ENCODE measurements around the gene ZNF605. TPM values are rescaled to one million over a fixed set of nuclear protein-coding genes. Genes with fewer than 3 reads are reported as not detected.
A peak's percentile ranks its signal among the peaks of the same experiment; 100 is the strongest.
"Not testable (repeated sequence)": the region's sequence is repeated elsewhere in the genome, so short reads cannot be mapped to it uniquely, and the experiment has no call there.

Gene ZNF605
- total and polyA plus RNA-seq, 10 of the 15 experiments (the other 5 are each of a cell fraction or from before 2014, with no cell fraction given) = 0.95 to 4.8 (median 2.5) TPM

- TF ChIP-seq NFYB (IDR thresholded peaks at IDR 0.05; ENCODE audit: insufficient read depth, low read depth, low read length) (peak; percentile 97), CHD1 (IDR thresholded peaks at IDR 0.05; ENCODE audit: low read depth, low read length) (no peak), RUNX3 (IDR thresholded peaks at IDR 0.05; ENCODE audit: low read length) (no peak)
These were observed 47.7 kb downstream of the ZNF605 start (continued) for GRCh38 chr12:132908145-132909029.

DNA sequence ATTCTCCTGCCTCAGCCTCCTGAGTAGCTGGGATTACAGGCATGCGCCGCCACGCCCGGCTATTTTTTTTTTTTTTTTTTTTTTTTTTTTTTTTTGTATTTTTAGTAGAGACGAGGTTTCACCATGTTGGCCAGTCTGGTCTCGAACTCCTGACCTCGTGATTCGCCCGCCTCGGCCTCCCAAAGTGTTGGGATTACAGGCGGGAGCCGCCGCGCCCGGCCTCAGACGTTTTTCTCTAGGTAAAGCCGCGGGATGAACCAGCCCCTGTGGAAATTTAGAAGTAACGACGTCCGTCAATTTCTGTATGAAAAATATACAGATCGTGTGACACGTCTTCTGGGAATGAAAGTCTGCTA lies 48.3 kb downstream of the ZNF605 start:
- H3K27me3 ChIP-seq (replicated peaks in 1 of 2; ENCODE audit: control insufficient read depth in 2 of 2, insufficient read depth in 2 of 2, low read length in 1 of 2); H3K27ac ChIP-seq (ENCODE audit: control insufficient read depth, insufficient read depth); H3K4me1 ChIP-seq (ENCODE audit: control insufficient read depth, insufficient read depth, low read length); H3K9ac ChIP-seq (ENCODE audit: control insufficient read depth, insufficient read depth, low read length); SMC1A ChIA-PET (ENCODE audit: uncharacterized antibody, unreplicated experiment); H4K20me1 ChIP-seq (ENCODE audit: control insufficient read depth, insufficient read depth); H3K36me3 ChIP-seq (ENCODE audit: control insufficient read depth in 2 of 2, insufficient read depth in 2 of 2, low read length in 1 of 2); ATAC-seq; intact Hi-C loops (cut with micrococcal nuclease; ENCODE audit: unreplicated experiment); H3K4me3 ChIP-seq; RAD21 ChIA-PET (ENCODE audit: unreplicated experiment); H3K79me2 ChIP-seq (ENCODE audit: control insufficient read depth, insufficient read depth, low read length); POLR2A ChIA-PET; in situ Hi-C loops (cut with MboI); FAIRE-seq; H3K9me3 ChIP-seq (replicated peaks; ENCODE audit: control insufficient read depth, insufficient read depth, low read length); DNase-seq (ENCODE audit: low read depth, low spot score); CTCF ChIA-PET; BruUV-seq (replicated peaks): not testable (repeated sequence)
- Histone ChIP-seq H2AFZ (ENCODE audit: control insufficient read depth, low read depth, low read length) (0 out of 2 replicates have a peak overlapping the region, but pooled peaks have one; percentile 64), H3K4me2 (ENCODE audit: control insufficient read depth, insufficient read depth) (peak overlapping the region; percentile 49; the same call in 1 of the 2 replicates)
- WGBS (ENCODE audit: insufficient coverage, insufficient replicate concordance, low lambda C conversion rate, missing lambda C conversion rate) = 20% methylated on average over 18 of the region's 23 CpGs

GRCh38 chr12:132907216-132907615 lies 48.9 kb downstream of the ZNF605 start:
- H3K79me2 ChIP-seq (ENCODE audit: control insufficient read depth, insufficient read depth, low read length) = no peaks in the 10 kb centered on the region
- H3K4me3 ChIP-seq = no peak overlapping the region
- intact Hi-C loops (cut with micrococcal nuclease; ENCODE audit: unreplicated experiment) = no loop called here
- no peaks in the 10 kb centered on the region for H3K4me1 ChIP-seq (ENCODE audit: control insufficient read depth, insufficient read depth, low read length)
- peaks cover 7% of the 10 kb centered on the region for H3K9me3 ChIP-seq (replicated peaks; ENCODE audit: control insufficient read depth, insufficient read depth, low read length)
- in situ Hi-C loops (cut with MboI) = no loop called here
- ChIA-PET SMC1A (ENCODE audit: uncharacterized antibody, unreplicated experiment) (no interaction called here), POLR2A (no interaction called here), RAD21 (ENCODE audit: unreplicated experiment) (no interaction called here), CTCF (no interaction called here)
- H2AFZ ChIP-seq (ENCODE audit: control insufficient read depth, low read depth, low read length) = no peak overlapping the region
- WGBS (ENCODE audit: insufficient coverage, insufficient replicate concordance, low lambda C conversion rate, missing lambda C conversion rate) = 23% methylated on average over 16 of the region's 16 CpGs
- H3K4me2 ChIP-seq (ENCODE audit: control insufficient read depth, insufficient read depth) = no peak overlapping the region
- H4K20me1 ChIP-seq (ENCODE audit: control insufficient read depth, insufficient read depth) = no peaks in the 10 kb centered on the region
- no peaks in the 10 kb centered on the region for H3K36me3 ChIP-seq (ENCODE audit: control insufficient read depth in 2 of 2, insufficient read depth in 2 of 2, low read length in 1 of 2)
- no peak for FAIRE-seq
- no peak overlapping the region for H3K9ac ChIP-seq (ENCODE audit: control insufficient read depth, insufficient read depth, low read length)
- no TSS peak for BruUV-seq (replicated peaks)
- no peak overlapping the region for H3K27ac ChIP-seq (ENCODE audit: control insufficient read depth, insufficient read depth)
- ATAC-seq = no peak
- H3K27me3 ChIP-seq (replicated peaks in 1 of 2; ENCODE audit: control insufficient read depth in 2 of 2, insufficient read depth in 2 of 2, low read length in 1 of 2) = no peaks in the 10 kb centered on the region
- no peak for DNase-seq (ENCODE audit: low read depth, low spot score)
- TF ChIP-seq IKZF1 (conservative IDR thresholded peaks at IDR 0.05) (no peak), NFYB (IDR thresholded peaks at IDR 0.05; ENCODE audit: insufficient read depth, low read depth, low read length) (no peak), RBBP5 (conservative IDR thresholded peaks at IDR 0.05) (no peak), KAT2A (conservative IDR thresholded peaks at IDR 0.05; ENCODE audit: control insufficient read depth, low read depth, low read length) (no peak), NRF1 (conservative IDR thresholded peaks at IDR 0.05; ENCODE audit: low read depth, low read length) (no peak), CHD1 (IDR thresholded peaks at IDR 0.05; ENCODE audit: low read depth, low read length) (no peak), POU2F2 (IDR thresholded peaks at IDR 0.05; ENCODE audit: borderline replicate concordance, low read depth, low read length) (no peak), GABPA (IDR thresholded peaks at IDR 0.05; ENCODE audit: low read depth) (no peak), BACH1 (IDR thresholded peaks at IDR 0.05; ENCODE audit: borderline replicate concordance) (no peak)
- TF ChIP-seq, protein P1, sequence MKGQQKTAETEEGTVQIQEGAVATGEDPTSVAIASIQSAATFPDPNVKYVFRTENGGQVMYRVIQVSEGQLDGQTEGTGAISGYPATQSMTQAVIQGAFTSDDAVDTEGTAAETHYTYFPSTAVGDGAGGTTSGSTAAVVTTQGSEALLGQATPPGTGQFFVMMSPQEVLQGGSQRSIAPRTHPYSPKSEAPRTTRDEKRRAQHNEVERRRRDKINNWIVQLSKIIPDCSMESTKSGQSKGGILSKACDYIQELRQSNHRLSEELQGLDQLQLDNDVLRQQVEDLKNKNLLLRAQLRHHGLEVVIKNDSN (IDR thresholded peaks at IDR 0.05; ENCODE audit: borderline replicate concordance, extremely low read length, insufficient read depth, low read depth, low read length) = no peak
- TF ChIP-seq, protein P2, sequence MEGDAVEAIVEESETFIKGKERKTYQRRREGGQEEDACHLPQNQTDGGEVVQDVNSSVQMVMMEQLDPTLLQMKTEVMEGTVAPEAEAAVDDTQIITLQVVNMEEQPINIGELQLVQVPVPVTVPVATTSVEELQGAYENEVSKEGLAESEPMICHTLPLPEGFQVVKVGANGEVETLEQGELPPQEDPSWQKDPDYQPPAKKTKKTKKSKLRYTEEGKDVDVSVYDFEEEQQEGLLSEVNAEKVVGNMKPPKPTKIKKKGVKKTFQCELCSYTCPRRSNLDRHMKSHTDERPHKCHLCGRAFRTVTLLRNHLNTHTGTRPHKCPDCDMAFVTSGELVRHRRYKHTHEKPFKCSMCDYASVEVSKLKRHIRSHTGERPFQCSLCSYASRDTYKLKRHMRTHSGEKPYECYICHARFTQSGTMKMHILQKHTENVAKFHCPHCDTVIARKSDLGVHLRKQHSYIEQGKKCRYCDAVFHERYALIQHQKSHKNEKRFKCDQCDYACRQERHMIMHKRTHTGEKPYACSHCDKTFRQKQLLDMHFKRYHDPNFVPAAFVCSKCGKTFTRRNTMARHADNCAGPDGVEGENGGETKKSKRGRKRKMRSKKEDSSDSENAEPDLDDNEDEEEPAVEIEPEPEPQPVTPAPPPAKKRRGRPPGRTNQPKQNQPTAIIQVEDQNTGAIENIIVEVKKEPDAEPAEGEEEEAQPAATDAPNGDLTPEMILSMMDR (IDR thresholded peaks at IDR 0.05 in 2 of 3, conservative IDR thresholded peaks at IDR 0.05 in 1 of 3; ENCODE audit: control insufficient read depth in 2 of 3, extremely low read depth in 1 of 3, insufficient read depth in 1 of 3, low read depth in 3 of 3, low read length in 3 of 3) = no peak

Measured in GM12878 (cell line).